ENCODE data around the gene OPA1. TPM values are rescaled to one million over a fixed set of nuclear protein-coding genes. Genes with fewer than 3 reads are reported as not detected.

The OPA1 gene
- total and polyA plus RNA-seq, 2 of the 13 experiments (the other 11 are each of a cell fraction or from before 2014, with no cell fraction given) = 26.7 to 78.5 TPM

- TF ChIP-seq E2F1 (CRISPR knock-in tag; IDR thresholded peaks at IDR 0.05) (no peak), CCDC6 (CRISPR knock-in tag; IDR thresholded peaks at IDR 0.05) (peak; percentile 82), ZNF839 (CRISPR knock-in tag; IDR thresholded peaks at IDR 0.05; ENCODE audit: borderline replicate concordance) (no peak), ZNF605 (CRISPR knock-in tag; IDR thresholded peaks at IDR 0.05) (0 out of 2 replicates have a peak, but pooled peaks have one; percentile 23), TBX3 (IDR thresholded peaks at IDR 0.05; ENCODE audit: borderline replicate concordance) (peak; percentile 66; the same call in 1 of the 2 replicates), ZBTB8A (CRISPR knock-in tag; IDR thresholded peaks at IDR 0.05; ENCODE audit: borderline replicate concordance, low read depth) (peak; percentile 82; the same call in 1 of the 2 replicates), MIER3 (CRISPR knock-in tag; IDR thresholded peaks at IDR 0.05; ENCODE audit: borderline replicate concordance) (peak; percentile 76; the same call in 1 of the 2 replicates), FOXP1 (IDR thresholded peaks at IDR 0.05) (0 out of 2 replicates have a peak, but pooled peaks have one; percentile 51), FOXP1 (CRISPR knock-in tag; IDR thresholded peaks at IDR 0.05) (peak; percentile 90), ZBTB2 (CRISPR knock-in tag; IDR thresholded peaks at IDR 0.05; ENCODE audit: low read depth) (no peak), SALL2 (CRISPR knock-in tag; IDR thresholded peaks at IDR 0.05) (peak; percentile 88), ZNF513 (CRISPR knock-in tag; conservative IDR thresholded peaks at IDR 0.05) (no peak), ZNF34 (CRISPR knock-in tag; IDR thresholded peaks at IDR 0.05; ENCODE audit: borderline replicate concordance) (peak; percentile 97), ZNF20 (CRISPR knock-in tag; IDR thresholded peaks at IDR 0.05) (no peak), ZNF354B (CRISPR knock-in tag; IDR thresholded peaks at IDR 0.05) (no peak), ZNF713 (CRISPR knock-in tag; IDR thresholded peaks at IDR 0.05) (no peak), AGO1 (IDR thresholded peaks at IDR 0.05; ENCODE audit: low read depth, low read length, poor library complexity, severe bottlenecking) (no peak), NCOA5 (CRISPR knock-in tag; IDR thresholded peaks at IDR 0.05) (no peak), GATAD1 (CRISPR knock-in tag; IDR thresholded peaks at IDR 0.05) (peak; percentile 67; the same call in 1 of the 2 replicates), ARNTL (CRISPR knock-in tag; IDR thresholded peaks at IDR 0.05) (peak; percentile 99), NFE2L1 (CRISPR knock-in tag; IDR thresholded peaks at IDR 0.05; ENCODE audit: borderline replicate concordance) (no peak), ZNF124 (CRISPR knock-in tag; IDR thresholded peaks at IDR 0.05) (0 out of 2 replicates have a peak, but pooled peaks have one; percentile 38), ZNF788 (CRISPR knock-in tag; IDR thresholded peaks at IDR 0.05; ENCODE audit: borderline replicate concordance) (peak; percentile 68; the same call in 1 of the 2 replicates), SUZ12 (IDR thresholded peaks at IDR 0.05; ENCODE audit: low read depth, low read length) (no peak), ADNP (CRISPR knock-in tag; IDR thresholded peaks at IDR 0.05) (0 out of 2 replicates have a peak, but pooled peaks have one; percentile 13), ZNF639 (CRISPR knock-in tag; conservative IDR thresholded peaks at IDR 0.05) (no peak)
Observed at GRCh38 chr3:193744048-193744821, 151.2 kb downstream of the OPA1 start (continued).
